Natural killer cell (primary cell): Measurements from ENCODE around the gene HELZ2. TPM values are rescaled to one million over a fixed set of nuclear protein-coding genes. Genes with fewer than 3 reads are reported as not detected.
A peak's percentile ranks its signal among the peaks of the same experiment; 100 is the strongest.

Experiments used
- ATAC-seq, 3 donors: fragments of 150-1000 bp in 2 of 3; fragments of 200-7000 bp in 1 of 3; cut with Tn5 transposase; 1 replicate in 1 of 3; 2 replicates in 2 of 3; pipeline ENCODE4 v1.10.0; 2021; ENCODE audit warnings: mild to moderate bottlenecking in 2 of 3, moderate library complexity in 2 of 3
- DNase-seq, 2 donors: peaks; one replicate each; pipeline versions ENCODE4 v3.0.0 to v3.0.0-alpha.2; 2013 to 2021; ENCODE audit warnings: mixed read lengths in 1 of 2
- H3K27ac ChIP-seq: one replicate; pipeline ENCODE4 v1.5.1; 2013; ENCODE audit warnings: mild to moderate bottlenecking, low read length
- H3K27me3 ChIP-seq: one replicate; pipeline ENCODE4 v1.6.1; 2013; ENCODE audit warnings: low read length; ENCODE audit not compliant: control insufficient read depth, insufficient read depth
- H3K36me3 ChIP-seq: one replicate; pipeline ENCODE4 v1.6.1; 2013; ENCODE audit warnings: low read length; ENCODE audit not compliant: control insufficient read depth, insufficient read depth
- H3K4me1 ChIP-seq: one replicate; pipeline ENCODE4 v1.6.1; 2013; ENCODE audit warnings: low read length; ENCODE audit not compliant: control insufficient read depth, insufficient read depth
- H3K4me3 ChIP-seq: one replicate; pipeline ENCODE4 v1.5.1; 2013; ENCODE audit warnings: low read length
- H3K9me3 ChIP-seq: one replicate; pipeline ENCODE4 v1.6.1; 2013; ENCODE audit warnings: low read length; ENCODE audit not compliant: control insufficient read depth, insufficient read depth
- H3K27ac Mint-ChIP-seq, 2 donors: one replicate each; pipeline ENCODE4 v1.8.0; 2022; ENCODE audit warnings: mild to moderate bottlenecking in 2 of 2, mixed read lengths in 2 of 2, moderate library complexity in 1 of 2
- H3K27me3 Mint-ChIP-seq, 2 donors: one replicate each; pipeline ENCODE4 v1.8.0; 2022; ENCODE audit warnings: low read depth in 2 of 2, mixed read lengths in 2 of 2
- H3K36me3 Mint-ChIP-seq: one replicate; pipeline ENCODE4 v1.8.0; 2022; ENCODE audit warnings: mixed read lengths
- H3K4me1 Mint-ChIP-seq, 2 donors: one replicate each; pipeline ENCODE4 v1.8.0; 2022; ENCODE audit warnings: mixed read lengths in 2 of 2
- H3K4me3 Mint-ChIP-seq: one replicate; pipeline ENCODE4 v1.8.0; 2022; ENCODE audit warnings: mild to moderate bottlenecking, moderate library complexity, mixed read lengths
- H3K9me3 Mint-ChIP-seq, 2 donors: one replicate each; pipeline ENCODE4 v1.8.0; 2022; ENCODE audit warnings: mixed read lengths in 2 of 2
- CTCF ChIP-seq: fragments of 200-600 bp; IDR thresholded peaks from one replicate; pipeline ENCODE4 v1.8.0; 2022; ENCODE audit warnings: antibody characterized with exemption
- WGBS: methylation state at CpG from one replicate; pipeline ENCODE4 v1.1.7; 2013; ENCODE audit warnings: missing lambda C conversion rate; ENCODE audit not compliant: insufficient coverage; 5-methylcytosine and 5-hydroxymethylcytosine counted together
- intact Hi-C: fragments of 100-400 bp; cut with micrococcal nuclease; formaldehyde crosslinking; loops from one replicate; pipeline ENCODE4 v1.14.2; 2022
- total RNA-seq, 4 donors: library from RNA; stranded (reverse); fragments of 120-200 nt in 1 of 4; gene quantifications; one replicate each; pipeline versions ENCODE4 v1.2.3 to v1.2.4, GENCODE V29; 2013 to 2022

HELZ2 gene
- total RNA-seq, 3 donors from 2014 or later (not counting 1 experiment from before 2014, with no cell fraction given), result 85.2 to 90.7 (median 89.4) TPM

- Histone ChIP-seq H3K27ac (no peak overlapping the region), H3K9me3 (no peaks in the 10 kb centered on the region), H3K27me3 (no peaks in the 10 kb centered on the region), H3K4me3 (no peak overlapping the region), H3K36me3 (peaks cover 49% of the 10 kb centered on the region), H3K4me1 (no peaks in the 10 kb centered on the region)
- ATAC-seq (peak in 1 of 3 donors; percentile 35), DNase-seq (no peak)
- no peaks in the 10 kb centered on the region for H3K27me3 Mint-ChIP-seq
- no peak overlapping the region for H3K27ac Mint-ChIP-seq
- WGBS, result 95% methylated on average over 30 of the region's 30 CpGs
- no peak for TF ChIP-seq CTCF
- no peak overlapping the region for H3K4me3 Mint-ChIP-seq
- no peaks in the 10 kb centered on the region for H3K36me3 Mint-ChIP-seq
- H3K9me3 Mint-ChIP-seq, result no peaks in the 10 kb centered on the region
- intact Hi-C loops, result no loop called here
- H3K4me1 Mint-ChIP-seq, result peaks cover 0 to 6% of the 10 kb centered on the region in 2 donors
These were observed 21.5 kb upstream of the HELZ2 start for GRCh38 chr20:63595416-63596127.

- no peaks in the 10 kb centered on the region for H3K4me1 ChIP-seq
- Mint-ChIP-seq H3K9me3 (no peaks in the 10 kb centered on the region), H3K27ac (no peak overlapping the region), H3K4me3 (no peak overlapping the region), H3K27me3 (no peaks in the 10 kb centered on the region), H3K36me3 (no peaks in the 10 kb centered on the region), H3K4me1 (no peaks in the 10 kb centered on the region)
- H3K27me3 ChIP-seq, result no peaks in the 10 kb centered on the region
- intact Hi-C loops, result no loop called here
- 91% methylated on average over 10 of the region's 10 CpGs for WGBS
- H3K9me3 ChIP-seq, result no peaks in the 10 kb centered on the region
- H3K36me3 ChIP-seq, result peaks cover 62% of the 10 kb centered on the region
- H3K27ac ChIP-seq, result no peak overlapping the region
- DNase-seq (no peak), ATAC-seq (no peak)
- no peak overlapping the region for H3K4me3 ChIP-seq
- no peak for TF ChIP-seq CTCF
These were observed 20.1 kb upstream of the HELZ2 start for GRCh38 chr20:63594043-63594561.

GRCh38 chr20:63592661-63593060 is 18.6 kb upstream of the HELZ2 start:
- H3K4me3 Mint-ChIP-seq, result no peak overlapping the region

More at GRCh38 chr20:63592661-63593060, 18.6 kb upstream of the HELZ2 start:
- no peaks in the 10 kb centered on the region for H3K4me1 Mint-ChIP-seq
- ATAC-seq (no peak), DNase-seq (no peak)
- intact Hi-C loops, result no loop called here
- Histone ChIP-seq H3K27ac (no peak overlapping the region), H3K36me3 (peaks cover 54% of the 10 kb centered on the region), H3K27me3 (no peaks in the 10 kb centered on the region), H3K4me1 (no peaks in the 10 kb centered on the region), H3K9me3 (no peaks in the 10 kb centered on the region), H3K4me3 (no peak overlapping the region)
- no peaks in the 10 kb centered on the region for H3K9me3 Mint-ChIP-seq
- TF ChIP-seq CTCF, result no peak
- H3K27me3 Mint-ChIP-seq, result no peaks in the 10 kb centered on the region
- 94% methylated on average over 13 of the region's 13 CpGs for WGBS
- H3K36me3 Mint-ChIP-seq, result no peaks in the 10 kb centered on the region
- no peak overlapping the region for H3K27ac Mint-ChIP-seq
